Epithelial cell of prostate (primary cell): ENCODE measurements around the gene PPP6R2.
"Not testable (repeated sequence)": the region's sequence is repeated elsewhere in the genome, so short reads cannot be mapped to it uniquely, and the experiment has no call there.

ENCODE experiments used
- DNase-seq: peaks from one replicate; pipeline ENCODE4 v3.0.0-alpha.2; 2011; ENCODE audit warnings: low read depth, low spot score
- H3K27ac ChIP-seq: fragments of 450-650 bp; 2 replicates; pipeline ENCODE4 v1.5.1; 2017; ENCODE audit warnings: mild to moderate bottlenecking

PPP6R2 gene

DNA sequence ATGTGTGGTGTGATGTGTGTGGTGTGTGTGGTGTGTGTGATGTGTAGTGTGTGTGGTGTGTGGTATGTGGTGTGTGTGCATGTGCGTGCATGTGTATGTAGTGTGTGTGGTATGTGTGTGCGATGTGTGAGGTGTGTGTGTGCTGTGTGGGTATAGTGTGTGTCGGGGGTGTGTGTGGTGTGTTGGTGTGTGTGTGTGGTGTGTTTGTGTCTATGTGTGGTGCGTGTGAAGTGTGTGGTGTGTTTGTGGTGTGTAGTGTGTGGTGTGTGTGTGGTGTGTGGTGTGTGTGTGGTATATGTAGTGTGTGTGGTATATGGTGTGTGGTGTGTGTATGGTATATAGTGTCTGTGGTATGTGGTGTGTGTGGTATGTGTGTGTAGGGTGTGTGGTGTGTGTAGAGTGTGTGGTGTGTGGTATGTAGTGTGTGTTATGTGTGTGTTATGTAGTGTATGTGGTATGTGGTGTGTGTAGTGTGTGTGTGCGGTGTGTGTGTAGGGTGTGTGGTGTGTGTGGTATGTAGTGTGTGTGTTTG, 5.0 kb upstream of the PPP6R2 start:
- H3K27ac ChIP-seq, result no peak overlapping the region
- no peak for DNase-seq

DNA sequence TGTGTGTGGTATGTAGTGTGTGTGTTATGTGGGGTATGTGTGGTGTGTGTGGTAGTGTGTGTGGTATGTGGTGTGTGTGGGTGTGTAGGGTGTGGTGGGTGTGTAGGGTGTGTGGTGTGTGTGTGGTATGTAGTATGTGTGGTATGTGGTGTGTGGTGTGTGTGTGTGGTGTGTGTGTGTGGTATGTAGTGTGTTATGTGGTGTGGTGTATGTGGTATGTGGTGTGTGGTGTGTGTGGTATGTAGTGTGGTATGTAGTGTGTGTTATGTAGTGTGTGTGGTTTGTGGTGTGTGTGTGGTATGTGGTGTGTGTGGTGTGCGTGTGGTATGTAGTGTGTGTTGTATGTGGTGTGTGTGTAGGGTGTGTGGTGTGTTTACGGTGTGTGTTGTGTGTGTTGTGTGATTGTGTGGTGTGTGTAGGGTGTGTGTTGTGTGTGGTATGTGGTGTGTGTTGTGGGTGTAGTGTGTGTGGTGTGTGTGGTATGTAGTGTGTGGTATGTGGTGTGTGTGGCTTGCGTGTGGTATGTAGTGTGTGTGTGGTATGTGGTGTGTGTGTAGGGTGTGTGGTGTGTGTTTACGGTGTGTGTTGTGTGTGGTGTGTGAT, 4.2 kb upstream of the PPP6R2 start:
- no peak overlapping the region for H3K27ac ChIP-seq
- no peak for DNase-seq

DNA sequence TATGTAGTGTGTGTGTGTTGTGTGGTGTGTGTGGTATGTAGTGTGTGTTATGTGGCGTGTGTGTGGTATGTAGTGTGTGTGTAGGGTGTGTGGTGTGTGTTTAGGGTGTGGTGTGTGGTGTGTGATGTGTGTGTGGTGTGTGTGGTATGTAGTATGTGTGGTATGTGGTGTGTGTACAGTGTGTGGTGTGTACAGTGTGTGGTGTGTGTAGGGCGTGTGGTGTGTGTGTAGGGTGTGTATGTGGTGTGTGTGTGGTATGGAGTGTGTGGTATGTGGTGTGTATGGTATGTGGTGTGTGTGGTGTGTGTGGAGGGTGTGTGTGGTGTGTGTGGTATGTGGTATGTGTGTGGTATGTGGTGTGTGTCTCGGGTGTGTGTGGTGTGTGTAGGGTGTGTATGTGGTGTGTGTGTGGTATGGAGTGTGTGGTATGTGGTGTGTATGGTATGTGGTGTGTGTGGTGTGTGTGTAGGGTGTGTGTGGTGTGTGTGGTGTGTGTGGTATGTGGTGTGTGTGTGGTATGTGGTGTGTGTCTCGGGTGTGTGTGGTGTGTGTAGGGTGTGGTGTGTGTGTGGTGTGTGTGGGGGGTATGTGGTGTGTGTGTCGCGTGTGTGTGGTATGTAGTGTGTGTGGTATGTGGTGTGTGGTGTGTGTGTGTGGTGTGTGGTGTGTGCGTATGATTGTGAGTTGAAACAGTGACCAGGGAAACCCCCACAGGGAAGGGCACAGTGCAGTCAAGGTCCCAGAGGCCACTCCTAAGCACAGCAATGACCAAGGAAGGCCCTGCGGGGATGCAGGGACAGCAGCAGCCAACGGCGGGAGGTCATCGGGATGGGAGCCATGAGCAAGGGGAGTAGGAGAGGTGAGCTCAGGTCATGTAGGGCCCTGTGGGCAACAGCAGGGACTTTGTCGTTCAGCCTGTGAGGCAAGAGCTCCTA, 2.9 kb upstream of the PPP6R2 start:
- no peak overlapping the region for H3K27ac ChIP-seq

DNA sequence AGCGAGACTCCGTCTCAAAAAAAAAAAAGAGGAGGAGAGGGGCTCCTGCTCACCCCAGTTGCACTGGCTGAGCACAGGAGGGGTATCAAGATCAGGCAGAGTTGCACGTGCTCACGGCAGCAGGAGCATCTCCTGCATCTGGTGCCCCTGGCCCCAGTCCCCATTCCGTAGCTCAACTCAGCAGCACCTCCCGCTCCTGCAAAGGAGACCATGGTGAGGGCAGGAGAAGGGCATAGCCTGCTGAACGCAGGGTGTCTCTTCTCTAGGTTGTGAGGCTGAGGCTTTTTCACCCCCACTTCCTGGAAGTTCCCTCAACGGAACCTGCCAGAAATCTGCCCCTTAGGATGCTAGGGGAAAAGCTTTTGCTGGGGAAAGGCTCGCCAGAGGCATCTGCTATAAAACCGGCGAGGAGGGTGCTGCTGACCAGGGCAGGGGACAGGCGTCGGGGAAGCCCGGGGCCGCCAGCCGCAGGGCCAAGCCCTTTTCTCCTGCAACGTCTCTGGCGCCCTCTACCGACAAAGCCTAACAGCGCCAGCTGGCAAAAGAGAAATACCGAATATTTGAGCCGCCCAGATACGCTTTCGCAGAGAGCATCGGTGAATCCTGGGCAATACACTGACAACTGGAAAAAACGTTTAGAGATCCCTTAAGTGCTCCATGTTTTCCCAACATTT, 1.0 kb upstream of the PPP6R2 start:
- no peak for DNase-seq
- H3K27ac ChIP-seq, result peak overlapping the region; percentile 66

More for the DNA sequence above, 2.9 kb upstream of the PPP6R2 start:
- DNase-seq, result no peak

DNA sequence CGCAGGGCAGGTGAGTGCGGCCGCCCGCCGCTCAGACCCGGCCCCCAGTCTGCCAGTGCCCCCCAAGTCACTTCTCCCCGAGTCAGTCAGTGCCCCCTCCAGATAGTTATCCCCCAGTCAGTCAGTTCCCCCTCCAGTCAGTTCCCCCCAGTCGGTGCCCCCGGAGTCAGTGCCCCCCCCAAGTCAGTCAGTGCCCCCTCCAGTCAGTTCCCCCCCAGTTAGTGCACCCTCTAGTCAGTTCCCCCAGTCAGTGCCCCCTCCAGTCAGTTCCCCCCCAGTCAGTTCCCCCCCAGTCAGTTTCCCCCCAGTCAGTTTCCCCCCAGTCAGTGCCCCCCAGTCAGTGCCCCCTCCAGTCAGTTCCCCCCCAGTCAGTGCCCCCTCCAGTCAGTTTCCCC, 411 bp downstream of the PPP6R2 start:
- peak overlapping the region; percentile 66 for H3K27ac ChIP-seq
- no peak for DNase-seq

DNA sequence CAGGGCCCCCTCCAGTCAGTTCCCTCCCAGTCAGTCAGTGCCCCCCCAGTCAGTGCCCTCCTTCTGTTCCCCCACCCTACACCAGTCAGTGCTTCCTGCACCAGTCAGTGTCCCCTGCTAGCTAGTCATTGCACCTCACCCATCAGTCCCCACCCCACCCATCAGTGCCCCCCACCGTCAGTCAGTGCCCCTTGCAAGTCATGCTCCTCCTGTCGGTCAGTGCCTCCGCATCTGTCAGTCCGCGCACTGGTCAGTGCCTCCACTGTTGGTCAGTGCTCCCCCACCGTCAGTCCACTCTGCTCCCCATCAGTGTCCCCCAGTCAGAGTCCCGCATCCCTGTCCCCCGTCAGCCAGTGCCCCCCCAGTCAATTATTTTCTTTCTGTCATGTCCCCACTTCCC, 3.3 kb downstream of the PPP6R2 start:
- H3K27ac ChIP-seq, result no peak overlapping the region
- no peak for DNase-seq

DNA sequence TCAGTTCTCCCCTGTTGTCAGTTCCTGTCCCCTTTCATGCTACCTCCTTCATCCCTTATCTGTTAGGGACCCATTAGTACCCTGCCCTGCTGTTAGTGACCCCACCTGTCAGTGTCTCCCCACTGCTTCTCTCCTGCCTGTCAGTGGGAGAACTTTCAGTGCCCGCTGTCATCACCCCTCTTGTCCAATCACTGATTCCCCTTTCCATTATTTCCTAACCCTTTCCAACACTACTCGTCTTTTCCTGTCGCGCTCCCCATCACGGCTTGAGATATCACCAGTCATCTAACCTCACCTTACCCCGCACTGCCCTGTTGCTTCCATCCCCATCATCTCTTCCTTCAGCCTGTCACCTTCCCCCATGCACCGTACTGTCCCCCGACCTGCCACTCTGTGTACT, 4.0 kb downstream of the PPP6R2 start:
- DNase-seq, result no peak
- H3K27ac ChIP-seq, result no peak overlapping the region

DNA sequence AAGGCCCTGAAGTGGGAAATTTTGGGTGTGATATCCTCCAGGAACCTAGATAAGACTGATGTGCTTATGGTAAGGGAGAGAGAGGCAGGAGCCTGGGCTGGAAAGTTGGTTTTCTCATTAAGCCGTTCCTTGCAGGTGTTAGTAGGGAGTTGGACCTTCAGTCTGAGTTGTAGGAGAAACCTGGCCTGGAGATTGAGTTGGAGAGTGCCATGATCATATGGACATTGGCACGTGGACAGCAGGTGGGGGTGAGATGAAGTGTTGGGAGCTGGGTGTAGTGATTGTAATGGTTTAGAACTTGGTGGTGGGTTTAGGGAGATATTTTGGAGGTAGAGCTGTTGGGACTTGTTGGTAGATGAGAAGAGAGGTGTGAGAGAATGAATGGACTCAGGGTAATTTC, 4.9 kb downstream of the PPP6R2 start:
- H3K27ac ChIP-seq, result no peak overlapping the region
- DNase-seq, result no peak

DNA sequence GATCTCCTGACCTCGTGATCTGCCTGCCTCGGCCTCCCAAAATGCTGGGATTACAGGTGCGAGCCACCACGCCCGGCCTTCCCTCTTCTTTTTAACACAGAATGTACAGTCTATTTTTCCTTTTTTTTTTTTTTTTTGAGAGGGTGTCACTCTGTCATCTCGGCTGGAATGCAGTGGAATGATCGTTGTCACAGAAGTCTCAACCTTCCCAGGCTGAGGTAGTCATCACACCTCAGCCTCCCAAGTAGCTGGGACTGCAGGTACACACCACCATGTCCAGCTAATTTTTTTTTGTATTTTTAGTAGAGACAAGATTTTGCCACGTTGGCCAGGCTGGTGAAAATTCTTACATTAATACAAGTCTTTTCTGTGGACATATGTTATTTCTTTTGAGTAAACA, 13.1 kb downstream of the PPP6R2 start:
- DNase-seq, result no peak
- no peak overlapping the region for H3K27ac ChIP-seq

DNA sequence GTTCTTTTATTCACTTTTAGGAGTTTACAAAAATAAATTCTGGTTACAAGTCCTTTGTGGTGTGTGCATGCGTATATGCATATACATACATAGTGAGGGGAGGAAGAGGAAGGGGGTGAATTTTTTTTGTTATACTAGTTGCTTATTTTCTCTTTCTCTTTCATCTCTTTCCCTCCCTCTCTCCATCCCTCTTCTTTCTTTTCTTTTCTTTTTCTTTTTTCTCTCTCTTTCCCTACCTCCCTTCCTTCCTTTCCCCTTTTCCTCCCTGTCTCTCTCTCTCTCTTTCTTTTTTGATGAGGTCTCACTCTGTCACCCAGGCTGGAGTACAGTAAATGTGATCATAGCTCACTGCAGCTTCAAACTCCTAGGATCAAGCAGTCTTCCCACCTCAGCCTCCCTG, 14.1 kb downstream of the PPP6R2 start:
- DNase-seq, result no peak
- no peak overlapping the region for H3K27ac ChIP-seq

DNA sequence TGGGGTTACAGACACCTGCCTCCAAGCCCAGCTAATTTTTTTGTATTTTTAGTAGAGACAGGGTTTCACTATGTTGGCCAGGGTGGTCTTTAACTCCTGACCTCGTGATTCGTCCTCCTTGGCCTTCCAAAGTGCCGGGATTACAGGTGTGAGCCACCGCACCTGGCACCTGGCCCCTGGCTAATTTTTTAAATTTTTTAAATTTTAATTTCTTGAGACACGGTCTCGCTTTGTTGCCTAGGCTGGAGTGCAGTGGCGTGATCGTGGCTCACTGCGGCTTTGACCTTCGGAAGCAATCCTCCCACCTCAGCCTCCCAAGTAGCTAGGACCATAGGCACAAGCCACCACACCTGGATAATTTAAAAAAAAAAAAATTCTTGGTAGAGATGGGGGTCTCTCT, 14.6 kb downstream of the PPP6R2 start:
- no peak for DNase-seq
- no peak overlapping the region for H3K27ac ChIP-seq

DNA sequence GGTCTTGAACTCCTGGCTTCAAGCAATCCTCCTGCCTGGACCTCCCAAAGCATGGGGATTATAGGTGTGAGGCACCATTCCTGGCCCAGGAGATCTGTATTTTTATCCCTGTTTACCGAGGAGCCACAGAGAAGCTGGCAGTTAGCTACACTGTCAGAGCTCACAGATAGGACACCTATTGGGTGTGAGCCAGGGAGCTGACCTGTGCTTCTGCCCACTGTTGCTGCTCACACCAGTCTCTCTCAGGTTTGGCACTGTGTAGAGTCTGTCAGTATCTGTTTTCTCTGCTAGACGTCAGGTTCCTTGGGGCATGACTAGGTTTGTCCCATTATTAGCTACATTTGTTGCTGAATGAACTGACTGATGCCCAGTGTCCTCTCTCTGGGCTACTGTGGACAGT, 17.5 kb downstream of the PPP6R2 start:
- no peak for DNase-seq
- no peak overlapping the region for H3K27ac ChIP-seq

DNA sequence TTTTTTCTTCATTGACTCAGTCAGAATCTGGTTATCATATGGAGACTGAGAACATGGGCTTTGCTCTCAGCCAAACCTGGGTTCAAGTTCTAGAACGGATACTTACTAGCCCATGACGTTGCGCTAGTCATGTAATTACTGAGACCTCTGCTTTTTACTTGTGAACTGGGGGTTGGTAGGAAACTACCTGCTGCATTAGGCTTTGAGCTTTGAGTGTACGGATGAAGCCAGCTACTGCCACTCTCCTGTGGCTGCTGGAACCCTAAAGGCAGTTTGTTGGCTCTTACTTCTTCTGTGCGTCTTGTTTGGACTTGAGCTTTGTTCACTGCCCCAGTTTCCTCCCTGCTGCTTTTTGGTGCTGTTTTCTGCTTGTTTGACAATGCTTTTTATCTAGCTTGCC, 18.1 kb downstream of the PPP6R2 start:
- no peak overlapping the region for H3K27ac ChIP-seq
- no peak for DNase-seq

DNA sequence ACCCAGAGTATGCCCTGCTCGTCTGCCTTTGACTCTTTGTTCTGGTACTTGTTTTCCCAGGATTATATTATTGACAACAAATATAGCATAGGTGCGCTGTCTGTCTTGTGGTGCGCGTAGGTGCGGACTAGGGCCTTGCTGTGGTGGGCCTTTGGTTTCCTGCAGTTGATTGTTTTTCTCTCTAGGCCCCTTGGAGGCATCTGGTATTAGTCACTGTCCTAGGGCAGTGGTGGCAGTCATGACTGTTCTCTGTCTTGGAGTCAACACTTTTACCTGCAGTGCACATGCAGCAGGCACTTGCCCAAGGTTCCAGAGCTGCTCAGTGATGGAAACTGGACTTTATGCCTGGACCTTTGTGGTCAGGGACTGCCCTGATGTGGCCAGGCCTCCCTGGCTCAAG, 18.6 kb downstream of the PPP6R2 start:
- H3K27ac ChIP-seq, result no peak overlapping the region
- no peak for DNase-seq

DNA sequence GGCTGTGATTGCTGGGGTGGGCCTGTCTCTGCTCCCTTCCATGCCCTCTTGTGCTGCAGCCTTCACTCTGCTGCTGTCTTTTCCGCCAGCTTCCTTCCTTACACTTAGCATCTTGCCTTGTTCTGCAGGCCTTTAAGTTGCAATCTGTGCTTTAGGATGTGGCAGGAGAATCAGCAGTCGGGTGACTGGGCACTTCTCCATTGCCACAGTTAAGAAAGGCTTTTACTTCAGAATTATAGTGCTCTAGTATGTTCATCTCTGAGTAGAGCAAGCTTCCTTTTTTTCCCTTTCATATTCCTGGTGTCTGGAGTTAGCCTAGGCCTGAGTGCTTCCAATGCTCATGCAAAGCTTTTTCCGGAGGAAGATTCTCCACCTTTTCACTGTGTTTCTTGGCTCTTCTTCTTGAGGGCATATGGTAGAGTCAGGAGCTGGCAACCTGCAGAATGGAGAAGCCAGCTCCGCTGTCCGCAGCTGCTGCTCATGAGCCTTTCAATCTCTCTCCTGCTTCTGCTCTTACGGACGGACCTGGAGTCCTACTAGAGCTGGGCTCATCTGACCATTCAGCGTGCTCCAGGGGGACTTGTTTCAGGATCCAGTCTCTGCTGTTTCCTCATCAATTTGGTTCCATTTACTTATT, 20.2 kb downstream of the PPP6R2 start:
- H3K27ac ChIP-seq, result no peak overlapping the region

DNA sequence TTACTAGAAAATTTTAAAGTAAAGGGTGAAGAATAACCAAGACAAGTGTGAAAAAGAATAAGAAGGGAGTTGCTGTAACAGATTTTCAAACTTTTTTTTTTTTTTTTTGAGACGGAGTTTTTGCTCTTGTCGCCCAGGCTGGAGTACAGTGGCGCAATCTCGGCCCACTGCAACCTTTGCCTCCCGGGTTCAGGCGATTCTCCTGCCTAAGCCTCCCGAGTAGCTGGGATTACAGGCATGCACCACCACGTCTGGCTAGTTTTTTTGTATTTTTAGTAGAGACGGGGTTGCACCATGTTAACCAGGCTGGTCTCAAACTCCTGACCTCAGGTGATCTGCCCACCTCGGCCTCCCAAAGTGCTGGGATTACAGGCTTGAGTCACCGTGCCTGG, 20.7 kb downstream of the PPP6R2 start:
- DNase-seq, H3K27ac ChIP-seq: not testable (repeated sequence)

More for the DNA sequence above, 20.2 kb downstream of the PPP6R2 start:
- DNase-seq, result no peak

DNA sequence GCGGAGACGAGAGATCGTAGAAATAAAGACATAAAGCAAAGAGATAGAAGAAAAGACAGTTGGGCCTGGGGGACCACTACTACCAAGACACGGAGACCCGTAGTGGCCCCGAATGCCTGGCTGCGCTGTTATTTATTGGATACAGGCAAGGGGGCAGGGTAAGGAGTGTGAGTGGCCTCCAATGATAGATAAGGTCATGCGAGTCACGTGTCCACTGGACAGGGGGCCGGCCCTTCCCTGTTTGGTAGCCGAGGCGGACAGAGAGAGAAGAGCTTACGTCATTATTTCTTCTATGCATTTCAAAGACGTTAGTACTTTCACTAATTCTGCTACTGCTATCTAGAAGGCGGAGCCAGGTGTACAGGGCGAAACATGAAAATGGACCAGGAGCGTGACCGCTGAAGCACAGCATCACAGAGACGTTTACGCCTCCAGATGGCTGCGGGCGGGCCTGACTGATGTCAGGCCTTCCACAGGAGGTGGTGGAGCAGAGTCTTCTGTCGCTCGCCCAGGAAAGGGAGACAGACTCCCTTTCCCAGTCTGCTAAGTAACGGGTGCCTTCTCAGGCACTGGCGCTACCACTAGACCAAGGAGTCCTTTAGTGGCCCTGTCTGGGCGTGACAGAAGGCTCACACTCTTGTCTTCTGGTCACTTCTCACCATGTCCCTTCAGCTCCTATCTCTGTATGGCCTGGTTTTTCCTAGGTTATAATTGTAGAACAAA, 24.8 kb downstream of the PPP6R2 start:
- no peak for DNase-seq
- H3K27ac ChIP-seq, result no peak overlapping the region

DNA sequence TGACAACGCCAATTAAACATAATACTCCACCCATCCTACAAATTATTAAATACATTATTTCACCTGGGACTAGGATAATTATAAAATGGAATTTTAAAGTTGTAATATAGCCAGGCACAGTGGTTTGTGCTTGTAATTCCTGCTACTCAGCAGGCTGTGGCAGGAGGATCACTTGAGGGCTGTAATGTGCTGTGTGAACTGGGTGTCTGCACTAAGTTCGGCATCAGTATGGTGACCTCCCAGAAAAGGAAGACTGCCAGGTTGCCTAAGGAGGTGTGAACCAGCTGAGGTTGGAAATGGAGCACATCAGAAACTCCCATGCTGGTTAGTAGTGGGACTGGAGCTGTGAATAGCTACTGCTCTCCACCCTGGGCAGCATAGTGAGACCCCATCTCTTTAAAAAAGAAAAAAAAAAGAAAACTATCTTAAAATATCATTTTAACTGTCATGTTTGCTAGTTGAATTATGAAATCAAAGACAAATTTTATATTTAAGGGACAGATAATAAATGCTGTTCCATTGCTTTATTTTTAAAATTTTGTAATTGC, 28.0 kb downstream of the PPP6R2 start:
- no peak for DNase-seq
- H3K27ac ChIP-seq, result no peak overlapping the region

DNA sequence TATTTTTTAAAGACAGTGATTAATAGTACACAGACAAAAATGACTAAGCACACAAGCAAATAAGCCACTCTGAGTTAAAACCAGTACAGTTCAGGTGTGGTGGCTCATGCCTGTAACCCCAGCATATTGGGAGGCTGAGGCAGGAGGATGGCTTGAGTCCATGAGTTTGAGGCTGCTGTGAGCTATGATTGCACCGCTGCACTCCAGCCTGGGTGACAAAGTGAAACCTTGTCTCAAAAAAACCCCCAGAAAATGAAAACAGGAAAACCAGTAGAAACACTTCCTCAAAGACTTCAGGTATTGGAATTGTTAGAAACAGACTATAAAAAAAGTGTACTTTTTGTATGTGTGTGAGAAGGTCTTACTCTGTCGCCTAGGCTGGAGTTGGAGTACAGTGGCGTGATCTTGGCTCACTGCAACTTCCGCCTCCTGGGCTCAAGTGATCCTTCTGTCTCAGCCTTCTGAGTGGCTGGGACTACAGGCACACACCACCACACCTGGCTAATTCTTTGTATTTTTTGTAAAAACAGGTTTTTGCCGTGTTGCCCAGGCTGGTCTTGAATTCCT, 33.0 kb downstream of the PPP6R2 start:
- no peak for DNase-seq
- no peak overlapping the region for H3K27ac ChIP-seq
